T-helper 2 cell treated with Interferon-gamma antibody and Interleukin-4, amounts not matched to agents 100 ng/mL and 5 ng/mL, for 36 hours (primary cell): Measurements from ENCODE around the gene ACOXL. TPM values are rescaled to one million over a fixed set of nuclear protein-coding genes. Genes with fewer than 3 reads are reported as not detected.

Experiments used
- intact Hi-C: fragments of 100-400 bp; cut with micrococcal nuclease; formaldehyde crosslinking; loops from one replicate; pipeline ENCODE4 v1.15.1; 2023
- total RNA-seq: library from RNA; stranded (reverse); gene quantifications from 2 replicates; pipeline ENCODE4 v1.2.3, GENCODE V29; 2022

ACOXL gene
- total RNA-seq, 1 donor from 2014 or later = 2.5 TPM

- intact Hi-C loops = no loop called here
Measured at GRCh38 chr2:111148925-111149324, 416.6 kb downstream of the ACOXL start.

GRCh38 chr2:111149882-111150455 is 417.6 kb downstream of the ACOXL start:
- intact Hi-C loops = no loop called here

GRCh38 chr2:111154758-111155157 is 422.4 kb downstream of the ACOXL start:
- intact Hi-C loops = no loop called here

GRCh38 chr2:111155610-111156009 is 423.2 kb downstream of the ACOXL start:
- intact Hi-C loops = no loop called here

- intact Hi-C loops = no loop called here
Measured at GRCh38 chr2:111156529-111156928, 424.2 kb downstream of the ACOXL start.

- intact Hi-C loops = no loop called here
Measured at GRCh38 chr2:111157071-111157661, 424.8 kb downstream of the ACOXL start.

- intact Hi-C loops = no loop called here
Measured at GRCh38 chr2:111157798-111158197, 425.4 kb downstream of the ACOXL start.

- intact Hi-C loops = no loop called here
Measured at GRCh38 chr2:111159641-111160040, 427.3 kb downstream of the ACOXL start.

- intact Hi-C loops = no loop called here
Measured at GRCh38 chr2:111160758-111161157, 428.4 kb downstream of the ACOXL start.

GRCh38 chr2:111161971-111162370 is 429.6 kb downstream of the ACOXL start:
- intact Hi-C loops = no loop called here

GRCh38 chr2:111162718-111163331 is 430.5 kb downstream of the ACOXL start:
- intact Hi-C loops = no loop called here

- intact Hi-C loops = no loop called here
Measured at GRCh38 chr2:111164078-111164477, 431.7 kb downstream of the ACOXL start.

GRCh38 chr2:111165084-111165483 is 432.7 kb downstream of the ACOXL start:
- intact Hi-C loops = no loop called here

- intact Hi-C loops = no loop called here
Measured at GRCh38 chr2:111166115-111166514, 433.7 kb downstream of the ACOXL start.

- intact Hi-C loops = no loop called here
Measured at GRCh38 chr2:111167076-111167862, 434.9 kb downstream of the ACOXL start.

GRCh38 chr2:111167863-111168162 is 435.4 kb downstream of the ACOXL start:
- intact Hi-C loops = no loop called here

Other genes starting within 250 kb of the ACOXL start
- 9.6 and 12.0 TPM in 2 replicates for gene RGPD6, start 155.4 kb upstream of the ACOXL start, total RNA-seq
- gene BUB1, start 54.5 kb upstream of the ACOXL start, total RNA-seq = 107 and 114 TPM in 2 replicates